ENCODE measurements around the gene GALNT8.

DNA sequence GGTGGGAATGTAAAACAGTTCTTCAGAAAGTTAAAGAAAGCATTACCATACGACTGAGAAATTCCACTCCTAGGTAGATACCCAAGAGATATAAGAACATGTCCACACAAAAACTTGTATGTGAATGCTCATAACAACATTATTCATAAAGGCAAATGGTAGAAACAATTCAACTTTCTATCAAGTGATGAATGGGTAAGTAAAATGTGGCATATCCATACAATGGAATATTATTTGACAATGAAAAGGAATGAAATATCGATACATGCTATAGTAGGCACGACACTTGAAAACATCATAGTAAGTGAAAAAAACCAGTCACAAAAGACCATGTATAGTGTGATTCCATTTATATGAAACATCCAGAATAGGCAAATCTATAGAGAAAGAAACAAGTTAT is 71.3 kb downstream of the GALNT8 start:
- TF ChIP-seq, protein P1, sequence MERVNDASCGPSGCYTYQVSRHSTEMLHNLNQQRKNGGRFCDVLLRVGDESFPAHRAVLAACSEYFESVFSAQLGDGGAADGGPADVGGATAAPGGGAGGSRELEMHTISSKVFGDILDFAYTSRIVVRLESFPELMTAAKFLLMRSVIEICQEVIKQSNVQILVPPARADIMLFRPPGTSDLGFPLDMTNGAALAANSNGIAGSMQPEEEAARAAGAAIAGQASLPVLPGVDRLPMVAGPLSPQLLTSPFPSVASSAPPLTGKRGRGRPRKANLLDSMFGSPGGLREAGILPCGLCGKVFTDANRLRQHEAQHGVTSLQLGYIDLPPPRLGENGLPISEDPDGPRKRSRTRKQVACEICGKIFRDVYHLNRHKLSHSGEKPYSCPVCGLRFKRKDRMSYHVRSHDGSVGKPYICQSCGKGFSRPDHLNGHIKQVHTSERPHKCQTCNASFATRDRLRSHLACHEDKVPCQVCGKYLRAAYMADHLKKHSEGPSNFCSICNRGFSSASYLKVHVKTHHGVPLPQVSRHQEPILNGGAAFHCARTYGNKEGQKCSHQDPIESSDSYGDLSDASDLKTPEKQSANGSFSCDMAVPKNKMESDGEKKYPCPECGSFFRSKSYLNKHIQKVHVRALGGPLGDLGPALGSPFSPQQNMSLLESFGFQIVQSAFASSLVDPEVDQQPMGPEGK (CRISPR knock-in tag; IDR thresholded peaks at IDR 0.05; ENCODE audit: borderline replicate concordance), result no peak
- no peak for TF ChIP-seq ZFP30 (CRISPR knock-in tag; IDR thresholded peaks at IDR 0.05)
